AG08396 (cell line): Measurements from ENCODE around the gene CYB5D1.
"Not testable (repeated sequence)": the region's sequence is repeated elsewhere in the genome, so short reads cannot be mapped to it uniquely, and the experiment has no call there.

Source experiments
- DNase-seq: peaks from one replicate; pipeline ENCODE4 v3.0.0; 2012; ENCODE audit warnings: low spot score, mixed read lengths

CYB5D1 gene

GRCh38 chr17:7856011-7856810 is 1.6 kb upstream of the CYB5D1 start:
- DNase-seq: no peak

- peak; percentile 95 for DNase-seq
Observed at GRCh38 chr17:7856811-7857712, 741 bp upstream of the CYB5D1 start, which contains the start of gene NAA38. NAA38 (minus strand) TSS chr17:7857559; CDS start chr17:7857463, 96 bp downstream.

GRCh38 chr17:7858522-7858810 is 663 bp downstream of the CYB5D1 start:
- DNase-seq: peak; percentile 57

- DNase-seq: no peak
Observed at GRCh38 chr17:7859028-7859427, 1.2 kb downstream of the CYB5D1 start.

GRCh38 chr17:7862692-7863437 is 5.1 kb downstream of the CYB5D1 start:
- DNase-seq: no peak

- DNase-seq: not testable (repeated sequence)
Observed at GRCh38 chr17:7864384-7864783, 6.6 kb downstream of the CYB5D1 start.

GRCh38 chr17:7864995-7865650 is 7.3 kb downstream of the CYB5D1 start:
- no peak for DNase-seq

GRCh38 chr17:7867881-7868329 is 10.1 kb downstream of the CYB5D1 start:
- DNase-seq: no peak

- DNase-seq: no peak
Observed at GRCh38 chr17:7873051-7873450, 15.2 kb downstream of the CYB5D1 start.

GRCh38 chr17:7875804-7876370 is 18.1 kb downstream of the CYB5D1 start:
- DNase-seq: no peak

- DNase-seq: no peak
Observed at GRCh38 chr17:7878234-7878633, 20.4 kb downstream of the CYB5D1 start.

GRCh38 chr17:7880076-7880868 is 22.5 kb downstream of the CYB5D1 start:
- no peak for DNase-seq

- no peak for DNase-seq
Observed at GRCh38 chr17:7881276-7882054, 23.7 kb downstream of the CYB5D1 start.

GRCh38 chr17:7882068-7882467 is 24.3 kb downstream of the CYB5D1 start:
- DNase-seq: no peak

GRCh38 chr17:7882629-7883028 is 24.8 kb downstream of the CYB5D1 start:
- DNase-seq: no peak

GRCh38 chr17:7883781-7884386 is 26.1 kb downstream of the CYB5D1 start:
- no peak for DNase-seq

GRCh38 chr17:7884581-7885366 is 27.0 kb downstream of the CYB5D1 start:
- DNase-seq: no peak

GRCh38 chr17:7885367-7886226 is 27.8 kb downstream of the CYB5D1 start:
- peak; percentile 65 for DNase-seq
